ENCODE results near the gene TSHR. TPM values are rescaled to one million over a fixed set of nuclear protein-coding genes. Genes with fewer than 3 reads are reported as not detected.

TSHR gene
- not detected in 2 replicates for total RNA-seq

DNA sequence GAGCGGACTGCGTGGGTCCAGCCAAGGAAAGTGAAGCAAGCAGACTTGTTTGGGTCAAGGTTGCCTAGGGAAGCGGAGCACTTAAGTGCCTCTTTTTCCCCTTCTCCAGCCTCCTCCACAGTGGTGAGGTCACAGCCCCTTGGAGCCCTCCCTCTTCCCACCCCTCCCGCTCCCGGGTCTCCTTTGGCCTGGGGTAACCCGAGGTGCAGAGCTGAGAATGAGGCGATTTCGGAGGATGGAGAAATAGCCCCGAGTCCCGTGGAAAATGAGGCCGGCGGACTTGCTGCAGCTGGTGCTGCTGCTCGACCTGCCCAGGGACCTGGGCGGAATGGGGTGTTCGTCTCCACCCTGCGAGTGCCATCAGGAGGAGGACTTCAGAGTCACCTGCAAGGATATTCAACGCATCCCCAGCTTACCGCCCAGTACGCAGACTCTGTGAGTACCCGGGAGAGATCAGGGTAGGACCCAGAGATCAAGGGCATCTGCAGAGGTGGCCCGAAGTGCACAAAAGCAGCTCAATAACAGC, at the start of gene TSHR:
TSHR (plus strand) TSS at position 206 of the 526 bp plus-strand sequence; CDS start at position 266, 60 bp downstream.

DNA sequence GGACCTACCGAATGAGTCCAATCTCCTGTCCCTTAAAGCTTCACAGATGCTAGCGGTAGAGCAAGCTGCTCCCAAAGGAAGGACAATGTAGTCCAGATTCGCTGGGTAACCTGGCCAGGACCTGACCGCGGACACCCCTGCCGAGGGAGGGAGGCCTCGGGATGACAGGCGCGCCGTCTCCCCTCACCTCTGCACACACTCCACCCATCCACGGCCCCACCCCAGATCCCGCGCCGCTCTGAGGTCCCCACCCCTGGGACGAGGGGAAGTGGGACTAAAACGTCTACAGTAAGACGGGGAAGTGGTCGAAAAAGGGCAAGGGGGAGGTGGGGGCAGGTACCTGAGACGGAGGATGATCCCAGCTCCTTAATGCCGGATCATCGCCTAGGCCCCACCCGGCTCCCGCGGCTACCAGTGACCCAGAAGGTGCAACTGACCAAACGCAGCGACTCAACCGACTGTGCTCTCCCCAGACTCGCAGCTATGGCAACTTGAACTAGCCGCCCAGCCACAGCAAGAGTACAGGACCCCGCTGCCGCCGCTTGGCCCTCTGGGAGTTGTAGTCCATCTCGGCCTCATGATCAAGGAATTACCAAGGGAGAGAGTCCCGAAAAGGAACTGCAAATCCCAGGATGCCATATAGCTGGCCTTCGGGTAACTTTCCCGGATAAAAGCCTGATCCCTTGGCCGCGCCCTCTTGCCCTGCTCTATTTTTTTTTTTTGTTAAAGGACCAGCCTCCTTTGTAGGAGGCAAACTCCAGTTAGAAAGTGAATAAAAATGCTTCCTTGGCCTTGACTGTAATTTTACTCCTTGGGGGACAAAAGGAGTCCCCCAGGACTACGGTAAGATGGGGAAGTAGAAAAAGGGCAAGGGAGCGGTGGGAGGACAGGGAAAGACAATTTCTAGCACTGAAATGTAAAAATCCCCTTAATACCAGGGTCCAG, 13.9 kb upstream of the TSHR start, which contains the start of gene CEP128:
CEP128 (minus strand) TSS at position 498 of the 945 bp plus-strand sequence.

Other genes starting within 250 kb of the TSHR start
- gene CEP128, start 13.9 kb upstream of the TSHR start, total RNA-seq = 4.8 and 4.9 TPM in 2 replicates